Measurements from ENCODE around the gene ZNF200.

The ZNF200 gene

GRCh38 chr16:3234543-3234856, 458 bp downstream of the ZNF200 start:
- TF ChIP-seq ZFX (IDR thresholded peaks at IDR 0.05; ENCODE audit: borderline replicate concordance): no peak
- peak overlapping the region; percentile 81 for H3K27ac ChIP-seq

GRCh38 chr16:3223913-3224515, 10.9 kb downstream of the ZNF200 start:
- TF ChIP-seq CTCF (IDR thresholded peaks at IDR 0.05) (no peak), ZFX (IDR thresholded peaks at IDR 0.05; ENCODE audit: borderline replicate concordance) (no peak)
- H3K27ac ChIP-seq: no peak overlapping the region

GRCh38 chr16:3220839-3221238, 14.1 kb downstream of the ZNF200 start:
- no peak overlapping the region for H3K27ac ChIP-seq
- no peak for TF ChIP-seq ZFX (IDR thresholded peaks at IDR 0.05; ENCODE audit: borderline replicate concordance)
- TF ChIP-seq CTCF (IDR thresholded peaks at IDR 0.05): no peak

DNA sequence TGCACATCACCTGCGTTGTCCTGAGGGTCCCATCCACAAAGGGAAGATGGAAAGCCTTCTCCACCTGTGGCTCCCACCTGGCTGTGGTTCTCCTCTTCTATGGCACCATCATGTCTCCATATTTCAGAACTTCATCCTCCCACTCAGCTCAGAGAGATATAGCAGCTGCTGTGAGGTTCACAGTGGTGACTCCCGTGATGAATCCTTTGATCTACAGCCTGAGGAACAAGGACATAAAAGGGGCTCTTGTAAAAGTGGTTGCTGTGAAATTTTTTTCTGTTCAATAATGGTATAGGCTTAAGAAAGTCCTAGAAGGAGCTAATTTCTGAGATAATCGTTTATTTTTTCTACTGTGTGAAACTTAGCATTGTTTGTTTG, 18.7 kb downstream of the ZNF200 start:
- TF ChIP-seq CTCF (IDR thresholded peaks at IDR 0.05): no peak
- TF ChIP-seq ZFX (IDR thresholded peaks at IDR 0.05; ENCODE audit: borderline replicate concordance): no peak
- H3K27ac ChIP-seq: no peak overlapping the region

DNA sequence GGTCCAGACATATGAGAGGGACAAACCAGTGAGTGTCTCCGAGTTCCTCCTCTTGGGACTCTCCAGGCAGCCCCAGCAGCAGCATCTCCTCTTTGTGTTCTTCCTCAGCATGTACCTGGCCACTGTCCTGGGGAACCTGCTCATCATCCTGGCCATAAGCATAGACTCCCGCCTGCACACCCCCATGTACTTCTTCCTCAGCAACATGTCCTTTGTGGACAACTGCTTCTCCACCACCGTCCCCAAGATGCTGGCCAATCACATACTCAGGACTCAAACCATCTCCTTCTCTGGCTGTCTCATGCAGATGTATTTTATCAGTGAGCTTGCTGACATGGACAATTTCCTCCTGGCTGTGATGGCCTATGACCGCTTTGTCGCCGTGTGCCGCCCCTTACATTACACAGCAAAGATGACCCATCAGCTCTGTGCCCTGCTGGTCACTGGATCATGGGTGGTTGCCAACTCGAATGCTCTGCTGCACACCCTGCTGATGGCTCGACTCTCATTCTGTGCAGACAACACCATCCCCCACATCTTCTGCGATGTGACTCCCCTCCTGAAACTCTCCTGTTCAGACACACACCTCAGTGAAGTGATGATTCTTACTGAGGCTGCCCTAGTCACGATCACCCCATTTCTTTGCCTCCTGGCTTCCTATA, 19.2 kb downstream of the ZNF200 start:
- TF ChIP-seq ZFX (IDR thresholded peaks at IDR 0.05; ENCODE audit: borderline replicate concordance) (no peak), CTCF (IDR thresholded peaks at IDR 0.05) (no peak)
- H3K27ac ChIP-seq: no peak overlapping the region

- no peak overlapping the region for H3K27ac ChIP-seq
- TF ChIP-seq CTCF (IDR thresholded peaks at IDR 0.05): no peak
- TF ChIP-seq ZFX (IDR thresholded peaks at IDR 0.05; ENCODE audit: borderline replicate concordance): no peak
Observed at GRCh38 chr16:3214904-3215600, 19.9 kb downstream of the ZNF200 start.

DNA sequence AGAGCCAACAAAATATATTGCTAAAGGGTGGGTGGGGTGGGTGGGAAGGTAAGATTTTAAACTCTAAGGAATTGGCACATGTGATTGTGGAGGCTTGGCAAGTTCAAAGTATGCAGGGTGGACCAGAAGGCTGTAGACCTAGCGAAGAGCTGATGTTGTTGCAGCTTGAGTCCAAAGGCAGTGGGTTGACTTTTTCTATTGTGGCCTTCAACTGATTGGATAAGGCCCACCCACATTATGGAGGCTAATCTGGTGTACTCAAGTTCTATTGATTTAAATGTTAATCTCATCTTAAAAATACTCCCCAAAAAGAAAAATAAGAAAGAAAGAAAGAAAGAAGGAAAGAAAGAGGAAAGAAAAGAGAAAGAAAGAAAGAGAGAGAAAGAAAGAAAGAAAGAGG, 22.4 kb downstream of the ZNF200 start:
- TF ChIP-seq CTCF (IDR thresholded peaks at IDR 0.05): no peak
- TF ChIP-seq ZFX (IDR thresholded peaks at IDR 0.05; ENCODE audit: borderline replicate concordance): no peak
- no peak overlapping the region for H3K27ac ChIP-seq

Data from 22Rv1 (cell line).